HG03342 (cell line): Measurements from ENCODE around the gene SCD5.

Experiments used
- ATAC-seq: cut with Tn5 transposase; IDR thresholded peaks from one replicate; pipeline ENCODE4 v1.9.1; 2021; ENCODE audit warnings: mild to moderate bottlenecking, moderate library complexity; ENCODE audit not compliant: unreplicated experiment

Gene SCD5

DNA sequence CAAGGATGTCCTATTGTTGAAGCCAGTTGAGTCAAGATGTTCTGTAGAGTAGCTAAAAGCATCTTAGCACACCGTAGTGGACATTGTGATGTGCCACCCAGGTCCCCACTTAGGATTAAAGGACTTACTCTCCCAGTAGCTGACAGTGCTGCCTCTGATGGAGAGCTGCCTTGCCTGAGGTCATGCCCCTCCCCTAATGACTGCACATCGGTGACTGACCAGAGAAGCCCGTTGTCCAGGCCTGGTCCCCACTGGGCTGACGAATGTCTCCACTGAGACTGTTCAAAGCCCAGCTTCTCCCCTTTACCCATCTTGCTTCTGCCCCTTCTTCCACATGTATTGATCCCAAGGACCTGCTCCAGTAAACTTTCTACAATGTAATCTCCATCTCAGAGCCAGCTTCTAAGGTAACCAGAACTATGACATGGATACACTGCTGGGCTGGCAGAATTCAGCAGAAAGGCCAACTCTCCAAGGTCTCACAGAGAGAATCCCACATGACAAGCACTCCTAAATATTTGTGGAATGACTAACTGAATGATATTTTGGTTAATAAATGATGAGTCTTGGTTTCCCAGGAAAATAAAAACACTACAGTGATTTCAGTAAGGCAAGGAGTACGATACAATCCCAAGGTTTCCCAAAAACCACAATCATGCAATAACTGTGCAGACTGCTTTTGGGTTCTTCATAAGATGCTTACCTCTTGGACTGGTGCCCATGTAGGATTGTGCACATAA, 154.4 kb downstream of the SCD5 start:
- no peak for ATAC-seq

GRCh38 chr4:82642331-82642730, 156.3 kb downstream of the SCD5 start:
- no peak for ATAC-seq

GRCh38 chr4:82640540-82640939, 158.1 kb downstream of the SCD5 start:
- ATAC-seq = no peak

DNA sequence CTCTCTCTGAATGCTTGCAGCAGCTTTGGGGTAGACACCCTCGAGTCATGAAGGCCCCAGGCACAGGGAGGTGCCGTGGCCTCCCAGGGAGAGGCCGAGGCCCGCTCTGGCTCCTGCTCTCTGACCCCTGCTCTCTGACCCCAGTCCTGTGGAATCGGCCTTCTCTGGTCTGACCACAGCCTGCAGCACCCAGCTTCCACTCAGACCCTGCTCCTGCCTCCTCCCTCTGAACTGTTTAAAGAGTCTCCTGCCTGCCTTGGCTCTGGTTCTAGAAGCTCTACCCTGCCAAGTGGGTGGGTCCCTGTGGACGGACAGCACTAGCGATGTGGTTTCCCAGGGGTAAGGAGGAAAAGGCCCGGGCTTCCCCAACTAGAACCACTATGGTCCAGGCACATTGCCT, 158.6 kb downstream of the SCD5 start:
- no peak for ATAC-seq

GRCh38 chr4:82638479-82638878, 160.1 kb downstream of the SCD5 start:
- ATAC-seq = no peak

DNA sequence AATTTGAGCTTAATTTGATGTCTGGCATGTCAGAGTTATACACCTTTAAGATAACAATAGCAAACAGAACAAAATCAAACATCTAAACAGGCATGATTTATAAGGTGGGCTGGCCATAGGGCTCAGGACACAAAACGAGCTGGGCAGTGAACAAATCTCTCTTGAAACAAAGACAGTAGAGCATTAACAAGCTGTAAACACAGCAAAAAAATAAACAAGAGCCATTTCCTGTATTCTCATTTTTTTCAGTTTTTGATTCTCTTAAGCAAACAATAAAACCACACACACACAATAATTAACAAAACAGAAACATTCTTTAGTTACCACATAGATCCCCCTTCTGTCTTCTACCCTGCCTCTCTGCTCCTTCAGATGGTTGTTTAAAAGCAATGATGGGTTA, 168.5 kb downstream of the SCD5 start:
- ATAC-seq = no peak

DNA sequence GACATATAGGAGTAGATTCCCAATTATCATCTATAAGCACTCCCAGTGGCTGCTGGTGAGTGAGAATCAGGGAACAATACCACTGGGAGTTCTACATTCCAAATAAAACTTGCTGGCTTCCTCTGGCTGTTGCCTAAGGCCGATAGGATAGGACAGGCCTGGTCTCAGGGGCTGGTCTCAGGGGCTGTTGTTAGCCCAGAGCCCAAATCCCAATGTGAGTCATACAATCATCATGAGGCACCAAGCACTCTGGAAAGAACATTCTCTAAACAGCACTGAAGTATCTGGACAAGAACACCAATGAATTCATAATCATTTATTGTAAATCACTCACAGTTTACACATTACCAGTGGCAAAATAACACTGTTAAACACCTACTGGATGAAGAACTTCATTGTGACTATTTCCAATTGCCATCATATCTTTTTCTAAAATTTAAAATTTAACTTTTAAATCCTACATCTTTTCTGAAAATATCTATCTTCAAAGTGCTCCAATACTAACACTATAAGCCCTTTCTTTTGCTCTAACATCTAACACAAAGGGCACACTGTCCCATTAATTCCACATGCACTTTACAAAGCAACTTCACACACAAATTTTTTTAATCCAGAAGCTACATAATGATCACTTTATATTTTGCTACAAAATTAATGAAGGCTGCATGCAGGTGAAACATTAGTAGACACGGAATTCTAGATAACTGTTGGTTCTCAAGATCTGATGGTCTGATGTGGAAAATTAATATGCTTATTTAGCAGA, 169.2 kb downstream of the SCD5 start:
- ATAC-seq = no peak

- no peak for ATAC-seq
Observed at GRCh38 chr4:82626251-82626868, 172.2 kb downstream of the SCD5 start.

- ATAC-seq = no peak
Observed at GRCh38 chr4:82624819-82625218, 173.8 kb downstream of the SCD5 start.

DNA sequence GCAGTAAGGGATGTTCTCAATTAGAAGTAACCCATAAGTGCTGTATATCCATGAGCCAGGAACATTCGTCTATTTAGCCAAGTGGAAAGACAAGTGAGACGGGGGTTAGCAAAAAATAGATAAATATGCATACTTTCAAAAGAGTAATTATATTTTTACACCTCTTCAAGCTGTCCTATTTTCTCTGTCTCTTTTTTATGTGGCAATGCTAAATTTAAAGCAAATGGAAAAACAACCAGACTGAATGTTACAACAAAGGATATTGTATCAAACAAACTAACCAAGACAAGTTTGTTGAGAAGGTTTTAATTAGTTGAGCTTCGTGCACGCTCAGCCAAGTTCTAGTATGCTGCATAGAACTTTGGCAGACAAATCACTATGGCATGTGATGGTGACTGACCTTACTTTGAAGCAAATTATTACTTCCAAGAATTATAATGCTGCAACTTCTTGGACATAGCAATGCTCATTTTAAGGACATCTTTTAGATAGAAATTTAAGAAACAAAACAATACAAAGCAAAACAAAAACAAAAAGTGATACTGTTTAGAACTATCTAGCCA, 175.4 kb downstream of the SCD5 start:
- ATAC-seq = no peak

- ATAC-seq = no peak
Observed at GRCh38 chr4:82621251-82621650, 177.3 kb downstream of the SCD5 start.

DNA sequence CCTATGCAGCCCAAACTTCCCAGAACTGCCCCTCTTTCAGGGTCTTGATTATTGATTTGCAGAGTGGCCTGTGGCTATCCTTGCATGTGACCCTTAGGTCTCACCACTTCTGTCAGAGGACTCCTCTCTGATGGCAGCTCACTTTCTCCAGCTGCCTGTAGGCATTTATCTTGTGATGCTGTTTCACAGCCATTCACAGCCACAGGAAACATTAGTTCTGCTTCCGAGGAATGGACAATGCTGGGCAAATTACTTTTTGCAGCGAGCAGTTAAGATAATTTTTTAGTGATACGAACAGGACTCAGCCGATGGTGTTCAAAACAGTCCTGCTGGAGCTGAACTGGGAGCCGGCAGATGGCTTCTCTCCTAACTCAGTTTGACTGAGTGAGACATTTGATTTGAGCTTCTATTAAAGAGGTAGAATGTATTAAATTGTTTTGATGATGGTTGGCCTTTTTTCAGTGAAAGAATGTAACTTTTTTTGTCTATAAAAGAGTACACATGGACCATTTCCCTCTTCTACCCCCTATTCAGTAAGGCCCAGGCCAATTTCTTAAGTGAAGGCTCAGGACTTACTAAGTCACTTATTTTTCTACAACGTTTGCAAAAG, 178.4 kb downstream of the SCD5 start:
- ATAC-seq = no peak

- no peak for ATAC-seq
Observed at GRCh38 chr4:82618103-82618720, 180.4 kb downstream of the SCD5 start.

DNA sequence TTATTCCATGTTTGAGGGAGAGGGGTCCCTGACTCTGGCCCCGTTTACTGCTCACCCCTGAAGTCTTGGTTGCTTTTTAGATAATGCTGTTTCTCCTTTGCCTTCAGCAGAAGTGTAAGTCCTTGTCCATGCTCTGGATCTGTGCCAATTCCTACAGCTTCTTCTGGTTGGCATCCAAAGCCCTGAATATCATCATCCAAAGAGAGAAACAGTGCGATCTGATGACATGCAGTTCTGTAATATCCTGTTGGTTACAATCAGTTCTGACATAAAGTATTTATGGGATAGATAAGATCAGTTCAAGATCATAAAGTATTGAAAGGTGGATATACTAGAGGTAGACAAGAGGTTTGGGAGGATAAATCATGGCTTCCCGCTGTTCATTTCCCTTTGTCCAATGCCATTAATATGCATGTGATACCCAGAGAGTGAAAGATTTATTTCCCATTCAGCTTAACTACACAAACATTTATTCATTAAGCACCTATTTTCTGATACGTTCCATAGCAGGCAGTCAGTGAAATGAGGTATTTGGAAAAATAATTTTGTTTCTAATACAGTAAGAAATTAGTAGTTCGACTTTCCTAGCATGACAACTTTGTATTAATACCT, 183.7 kb downstream of the SCD5 start:
- ATAC-seq = no peak

GRCh38 chr4:82613121-82613520, 185.5 kb downstream of the SCD5 start:
- ATAC-seq = no peak

- no peak for ATAC-seq
Observed at GRCh38 chr4:82611982-82612381, 186.6 kb downstream of the SCD5 start.

- no peak for ATAC-seq
Observed at GRCh38 chr4:82611527-82611926, 187.1 kb downstream of the SCD5 start.

DNA sequence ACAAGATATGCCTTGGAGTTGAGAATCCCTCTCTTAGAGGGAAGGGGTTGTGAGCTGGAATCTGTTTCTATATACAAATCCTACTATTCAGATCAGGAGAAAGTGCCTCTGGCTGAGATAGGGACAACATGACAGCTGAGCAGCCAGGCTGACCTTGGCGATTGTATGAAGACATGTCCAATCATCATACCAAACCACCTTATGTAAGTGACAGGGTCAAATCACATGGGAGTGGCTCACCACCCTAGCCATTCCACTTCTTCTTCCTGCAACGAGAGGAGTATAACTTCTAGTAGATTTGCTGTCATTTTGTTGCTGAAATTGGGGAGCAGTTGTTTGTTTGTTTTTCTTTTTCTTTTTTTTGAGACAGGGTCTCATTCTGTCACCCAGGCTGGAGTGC, 188.6 kb downstream of the SCD5 start:
- ATAC-seq = no peak

DNA sequence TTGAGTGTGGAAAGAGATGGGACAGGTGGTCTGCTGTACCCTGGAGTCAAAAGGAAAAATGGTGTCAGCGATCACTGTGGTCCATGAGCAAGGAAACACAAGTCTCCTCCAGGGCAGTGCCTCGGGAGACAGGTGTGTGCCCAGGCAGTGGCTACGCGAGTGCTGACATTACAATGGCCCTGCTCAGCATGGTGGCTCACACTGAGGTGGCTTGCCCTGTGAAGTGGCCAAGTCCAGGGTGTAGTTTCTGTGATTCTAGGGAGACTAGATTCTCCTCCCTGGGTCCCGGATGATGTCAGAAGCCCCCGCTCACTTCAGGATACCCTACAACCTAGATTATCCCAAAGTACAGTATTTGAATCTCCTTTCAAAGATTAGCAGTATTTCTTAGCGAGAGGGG, 192.0 kb downstream of the SCD5 start:
- ATAC-seq = no peak

DNA sequence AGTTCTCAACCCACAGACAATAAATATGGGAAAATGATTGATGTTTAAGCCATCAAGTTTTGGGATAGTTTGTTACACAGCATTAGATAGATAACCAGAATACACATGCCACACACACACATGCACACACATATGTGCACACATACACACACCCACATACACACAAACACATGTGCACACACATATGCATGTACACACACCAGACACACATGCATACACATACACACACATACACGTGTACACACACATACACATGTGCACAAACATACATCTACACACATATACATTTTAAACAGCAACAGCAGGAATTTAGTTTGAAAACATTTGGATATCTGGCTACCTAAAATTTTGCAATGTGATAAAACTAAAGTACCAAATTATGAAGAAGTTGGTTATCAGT, 194.1 kb downstream of the SCD5 start:
- no peak for ATAC-seq
